Activated naive CD4-positive, alpha-beta T cell treated with anti-CD3 and anti-CD28 coated beads, Interleukin-2, amount 50 U/mL, for 24 hours (primary cell): ENCODE results near the gene TRMU.
A peak's percentile ranks its signal among the peaks of the same experiment; 100 is the strongest.

Source experiments
- H3K27ac Mint-ChIP-seq: one replicate; pipeline ENCODE4 v1.8.0; 2021; ENCODE audit warnings: mild to moderate bottlenecking, mixed read lengths
- H3K27me3 Mint-ChIP-seq: one replicate; pipeline ENCODE4 v1.8.0; 2021; ENCODE audit warnings: mixed read lengths
- H3K36me3 Mint-ChIP-seq: one replicate; pipeline ENCODE4 v1.8.0; 2021; ENCODE audit warnings: mixed read lengths
- H3K4me1 Mint-ChIP-seq: one replicate; pipeline ENCODE4 v1.8.0; 2021; ENCODE audit warnings: mixed read lengths
- H3K4me3 Mint-ChIP-seq: one replicate; pipeline ENCODE4 v1.8.0; 2021; ENCODE audit warnings: mild to moderate bottlenecking, mixed read lengths
- H3K9me3 Mint-ChIP-seq: one replicate; pipeline ENCODE4 v1.8.0; 2021; ENCODE audit warnings: mixed read lengths

The TRMU gene

GRCh38 chr22:46335201-46336118 is at the start of gene TRMU:
Gene TRMU (plus strand): TSS chr22:46335714. CDS start chr22:46335765, 51 bp downstream.
- Mint-ChIP-seq H3K27me3 (no peaks in the 10 kb centered on the region), H3K27ac (peak within 1 kb of the TSS; percentile 97), H3K36me3 (peaks cover 15% of the 10 kb centered on the region), H3K4me3 (peak within 1 kb of the TSS; percentile 96), H3K9me3 (no peaks in the 10 kb centered on the region), H3K4me1 (peaks cover 39% of the 10 kb centered on the region)

DNA sequence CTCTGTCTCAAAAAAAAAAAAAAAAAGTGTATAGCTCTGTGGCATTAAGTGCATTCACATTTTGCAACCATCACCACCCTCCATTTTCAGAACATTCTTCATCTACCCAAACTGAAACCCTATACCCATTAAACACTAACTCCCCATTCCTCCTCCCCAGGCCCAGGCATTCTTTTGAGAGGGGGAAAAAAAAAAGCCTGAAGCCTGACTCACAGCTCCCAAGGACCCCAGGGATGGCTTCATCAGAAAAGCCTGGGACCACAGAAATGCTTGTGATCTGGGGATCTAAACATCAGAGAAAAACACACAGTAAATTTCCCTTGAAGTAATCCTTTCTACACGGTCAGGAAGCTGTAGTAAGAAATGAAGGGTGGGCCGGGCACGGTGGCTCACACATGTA is 49.5 kb upstream of the TRMU start:
- Mint-ChIP-seq H3K9me3 (no peaks in the 10 kb centered on the region), H3K36me3 (peaks cover 7% of the 10 kb centered on the region), H3K27ac (no peak overlapping the region), H3K27me3 (no peaks in the 10 kb centered on the region), H3K4me1 (peaks cover 8% of the 10 kb centered on the region), H3K4me3 (no peak overlapping the region)

GRCh38 chr22:46286941-46287872 is 48.3 kb upstream of the TRMU start:
- Mint-ChIP-seq H3K9me3 (peaks cover 2% of the 10 kb centered on the region), H3K4me1 (peaks cover 8% of the 10 kb centered on the region), H3K27ac (peak overlapping the region; percentile 51), H3K36me3 (peaks cover 7% of the 10 kb centered on the region), H3K4me3 (no peak overlapping the region), H3K27me3 (no peaks in the 10 kb centered on the region)

- Mint-ChIP-seq H3K4me3 (no peak overlapping the region), H3K36me3 (peaks cover 8% of the 10 kb centered on the region), H3K9me3 (peaks cover 5% of the 10 kb centered on the region), H3K27me3 (no peaks in the 10 kb centered on the region), H3K27ac (peak overlapping the region; percentile 51), H3K4me1 (peaks cover 8% of the 10 kb centered on the region)
Measured at GRCh38 chr22:46287873-46288751, 47.4 kb upstream of the TRMU start.

DNA sequence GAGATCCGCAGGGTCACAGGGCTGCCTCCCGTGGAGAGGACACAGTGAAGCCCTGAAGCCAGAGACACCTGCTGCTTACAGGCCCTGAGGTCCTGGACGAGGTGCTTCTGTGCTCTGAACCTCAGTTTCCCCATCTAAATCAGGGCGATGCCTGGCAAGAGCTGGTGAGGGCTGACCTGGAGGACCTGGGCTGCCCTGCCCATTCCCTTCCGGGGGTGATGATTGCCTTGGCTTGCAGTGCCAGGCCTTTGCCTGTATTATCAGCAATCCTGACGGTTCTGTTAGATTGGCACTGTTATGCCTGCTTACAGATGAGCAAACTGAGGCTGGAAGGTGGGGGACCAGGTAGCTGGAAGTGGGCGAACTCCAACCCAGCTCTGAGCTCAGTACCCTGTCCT is 46.7 kb upstream of the TRMU start:
- no peaks in the 10 kb centered on the region for H3K27me3 Mint-ChIP-seq
- H3K36me3 Mint-ChIP-seq = peaks cover 8% of the 10 kb centered on the region

GRCh38 chr22:46289244-46289891 is 46.1 kb upstream of the TRMU start:
- Mint-ChIP-seq H3K27ac (no peak overlapping the region), H3K36me3 (peaks cover 6% of the 10 kb centered on the region), H3K4me3 (no peak overlapping the region), H3K4me1 (peaks cover 8% of the 10 kb centered on the region), H3K9me3 (peaks cover 5% of the 10 kb centered on the region), H3K27me3 (no peaks in the 10 kb centered on the region)

More for the DNA sequence above, 46.7 kb upstream of the TRMU start:
- Mint-ChIP-seq H3K4me1 (peaks cover 8% of the 10 kb centered on the region), H3K27ac (no peak overlapping the region), H3K9me3 (peaks cover 5% of the 10 kb centered on the region), H3K4me3 (no peak overlapping the region)

DNA sequence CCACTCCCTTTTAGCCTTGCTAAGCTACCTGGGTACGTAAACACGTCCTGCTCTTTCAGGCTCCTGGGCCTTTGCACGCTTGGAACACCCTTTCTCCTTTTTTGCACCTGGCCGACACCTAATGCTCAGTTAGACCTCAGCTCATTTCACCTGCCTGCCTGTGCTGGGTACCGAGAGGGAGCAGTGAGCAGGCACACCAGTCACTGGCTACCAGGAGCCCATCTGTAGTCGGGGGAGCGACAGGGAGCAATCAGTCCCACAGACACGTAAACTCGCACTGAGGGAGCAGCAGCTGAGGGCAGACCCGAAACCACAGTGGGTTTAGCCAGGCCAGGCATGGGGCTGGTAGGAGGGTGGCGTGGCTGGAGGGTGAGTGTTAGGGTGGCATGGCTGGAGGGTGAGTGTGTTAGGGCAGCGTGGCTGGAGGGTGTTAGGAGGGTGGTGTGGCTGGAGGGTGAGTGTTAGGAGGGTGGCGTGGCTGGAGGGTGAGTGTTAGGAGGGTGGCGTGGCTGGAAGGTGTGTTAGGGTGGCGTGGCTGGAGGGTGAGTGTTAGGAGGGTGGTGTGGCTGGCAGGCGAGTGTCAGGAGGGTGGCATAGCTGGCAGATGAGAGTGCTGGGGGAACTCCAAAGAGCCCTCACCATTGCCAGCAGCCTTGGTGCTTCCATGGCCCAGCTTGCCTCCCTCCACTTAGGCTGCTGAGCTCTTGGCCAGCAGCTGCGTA is 45.2 kb upstream of the TRMU start:
- H3K4me3 Mint-ChIP-seq = no peak overlapping the region
- peaks cover 4% of the 10 kb centered on the region for H3K36me3 Mint-ChIP-seq
- H3K4me1 Mint-ChIP-seq = peaks cover 8% of the 10 kb centered on the region
- H3K27ac Mint-ChIP-seq = no peak overlapping the region
- peaks cover 5% of the 10 kb centered on the region for H3K9me3 Mint-ChIP-seq
- no peaks in the 10 kb centered on the region for H3K27me3 Mint-ChIP-seq

DNA sequence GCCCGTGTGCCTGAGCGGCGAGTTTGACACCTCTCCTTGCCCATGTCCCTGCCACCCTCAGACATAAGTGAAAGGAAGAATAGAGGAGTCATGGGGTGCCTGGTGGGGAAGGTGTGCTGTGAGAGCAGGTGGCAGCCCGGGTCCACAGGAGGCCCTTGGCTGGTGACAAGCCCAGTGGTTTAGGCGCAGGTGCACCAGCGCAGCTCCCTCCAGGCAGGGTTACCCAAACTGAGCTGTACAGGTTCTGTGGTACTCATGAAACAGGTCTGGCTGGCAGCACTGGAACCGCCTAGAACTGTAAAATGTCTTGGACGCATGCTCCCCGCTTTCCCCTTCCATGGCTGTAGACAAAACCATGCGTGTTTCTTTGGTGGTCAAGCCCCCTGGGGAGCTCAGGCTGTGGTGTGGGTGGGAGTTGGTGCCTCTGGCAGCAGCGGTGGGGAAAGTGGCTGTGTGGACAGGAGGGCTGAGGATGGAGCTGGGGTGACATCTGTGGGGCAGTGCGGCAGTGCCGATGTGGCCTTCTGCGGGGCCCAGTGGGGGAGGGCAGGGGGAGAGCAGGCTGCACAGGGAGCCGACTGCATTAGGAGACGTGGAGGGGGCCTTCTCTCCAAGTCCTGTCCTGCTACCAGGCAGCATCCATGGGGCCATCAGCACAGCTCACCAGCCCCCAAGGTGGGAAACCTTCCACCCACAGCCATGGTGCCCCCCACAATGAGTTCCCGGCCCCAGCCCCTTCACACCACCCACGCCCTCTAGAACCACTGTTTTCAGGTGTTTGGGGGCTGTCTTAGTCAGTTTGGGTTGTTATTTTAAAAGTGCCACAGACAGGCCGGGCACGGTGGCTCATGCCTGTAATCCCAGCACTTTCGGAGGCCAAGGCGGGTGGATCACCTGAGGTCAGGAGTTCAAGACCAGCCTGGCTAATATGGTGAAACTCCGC is 44.4 kb upstream of the TRMU start:
- H3K4me1 Mint-ChIP-seq = peaks cover 12% of the 10 kb centered on the region
- no peak overlapping the region for H3K27ac Mint-ChIP-seq

GRCh38 chr22:46292173-46292572 is 43.3 kb upstream of the TRMU start:
- Mint-ChIP-seq H3K27me3 (no peaks in the 10 kb centered on the region), H3K27ac (no peak overlapping the region), H3K36me3 (peaks cover 4% of the 10 kb centered on the region), H3K4me3 (no peak overlapping the region), H3K9me3 (peaks cover 5% of the 10 kb centered on the region), H3K4me1 (peaks cover 18% of the 10 kb centered on the region)

More for the DNA sequence above, 44.4 kb upstream of the TRMU start:
- H3K9me3 Mint-ChIP-seq = peaks cover 5% of the 10 kb centered on the region
- H3K4me3 Mint-ChIP-seq = no peak overlapping the region
- H3K36me3 Mint-ChIP-seq = peaks cover 4% of the 10 kb centered on the region
- H3K27me3 Mint-ChIP-seq = no peaks in the 10 kb centered on the region

DNA sequence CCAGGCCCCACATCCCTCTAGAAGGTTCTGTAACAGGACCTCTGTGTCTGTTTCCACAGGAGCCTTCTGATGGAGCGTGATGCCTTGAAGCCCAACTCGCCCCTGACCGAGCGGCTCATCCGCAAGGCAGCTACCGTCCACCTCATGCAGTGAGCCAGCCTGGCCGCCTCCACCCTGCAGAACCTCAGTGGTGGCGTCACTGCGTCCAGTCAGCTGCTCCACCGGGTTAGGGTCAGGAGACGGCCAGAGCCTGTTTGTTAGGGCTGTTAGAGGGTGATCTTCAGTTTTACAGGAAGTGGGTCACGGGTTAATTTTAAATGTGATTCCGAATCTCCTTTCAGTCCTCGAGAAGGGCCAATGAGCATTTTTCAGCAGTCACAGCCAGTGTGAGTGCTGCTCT is 42.8 kb upstream of the TRMU start:
- Mint-ChIP-seq H3K4me3 (no peak overlapping the region), H3K27me3 (no peaks in the 10 kb centered on the region)

DNA sequence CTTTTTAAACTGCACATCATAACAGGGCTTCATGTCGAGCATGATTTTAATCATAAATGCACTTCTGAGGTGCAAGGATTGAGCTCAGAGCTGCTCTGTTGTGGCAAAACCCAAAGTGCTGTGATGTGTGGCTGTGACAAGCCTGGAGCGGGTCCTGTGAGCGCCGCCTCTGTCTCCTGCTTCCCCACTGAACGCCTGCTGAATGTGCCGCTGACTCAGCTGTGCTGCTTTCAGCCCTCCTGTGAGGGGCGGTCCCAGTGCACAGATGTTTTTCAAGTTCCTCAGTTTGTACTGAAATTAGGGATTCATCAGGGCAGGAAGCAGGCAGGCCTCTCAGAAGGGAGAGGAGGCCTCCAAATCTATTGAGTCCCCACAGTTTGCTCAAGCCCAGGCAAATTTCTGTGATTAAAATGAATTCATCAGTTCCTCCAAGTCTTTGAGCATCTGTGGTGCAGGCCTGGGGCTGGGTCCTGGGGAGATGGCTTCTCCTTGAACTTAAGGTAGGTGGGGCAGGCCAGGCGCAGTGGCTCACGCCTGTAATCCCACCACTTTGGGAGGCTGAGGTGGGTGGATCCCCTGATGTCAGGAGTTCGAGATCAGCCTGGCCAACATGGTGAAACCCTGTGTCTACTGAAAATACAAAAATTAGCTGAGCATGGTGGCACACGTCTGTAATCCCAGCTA is 41.8 kb upstream of the TRMU start:
- H3K27me3 Mint-ChIP-seq = peaks cover under 1% of the 10 kb centered on the region
- H3K27ac Mint-ChIP-seq = no peak overlapping the region
- H3K4me3 Mint-ChIP-seq = no peak overlapping the region
- H3K36me3 Mint-ChIP-seq = peaks cover 2% of the 10 kb centered on the region
- H3K4me1 Mint-ChIP-seq = peaks cover 15% of the 10 kb centered on the region
- peaks cover 5% of the 10 kb centered on the region for H3K9me3 Mint-ChIP-seq

More for the DNA sequence above, 42.8 kb upstream of the TRMU start:
- H3K4me1 Mint-ChIP-seq = peaks cover 17% of the 10 kb centered on the region
- H3K27ac Mint-ChIP-seq = no peak overlapping the region
- peaks cover 2% of the 10 kb centered on the region for H3K36me3 Mint-ChIP-seq
- H3K9me3 Mint-ChIP-seq = peaks cover 5% of the 10 kb centered on the region

GRCh38 chr22:46294784-46295183 is 40.7 kb upstream of the TRMU start:
- H3K27ac Mint-ChIP-seq = no peak overlapping the region
- H3K9me3 Mint-ChIP-seq = peaks cover 5% of the 10 kb centered on the region
- H3K27me3 Mint-ChIP-seq = peaks cover 2% of the 10 kb centered on the region
- H3K4me3 Mint-ChIP-seq = peak overlapping the region; percentile 37
- H3K4me1 Mint-ChIP-seq = peaks cover 15% of the 10 kb centered on the region
- peaks cover 2% of the 10 kb centered on the region for H3K36me3 Mint-ChIP-seq
